AG04450 (cell line): ENCODE results near the gene ARIH2. TPM values are rescaled to one million over a fixed set of nuclear protein-coding genes. Genes with fewer than 3 reads are reported as not detected.

Source experiments
- CTCF ChIA-PET: fragments of 300-600, 350-600 bp; formaldehyde crosslinking; extraction: SDS; loops from one replicate; lab custom pipeline; 2022; ENCODE audit warnings: antibody characterized with exemption, inconsistent platforms; lab: Charles Lee
- POLR2A ChIA-PET: fragments of 350-600 bp; formaldehyde crosslinking; extraction: SDS; loops from one replicate; lab custom pipeline; 2021; ENCODE audit warnings: antibody characterized with exemption, inconsistent platforms; lab: Yijun Ruan, JAX
- DNase-seq: peaks from one replicate; pipeline ENCODE4 v3.0.0-alpha.2; 2011; ENCODE audit warnings: low read depth, low spot score
- H3K27ac ChIP-seq: one replicate; pipeline ENCODE4 v1.5.1; 2012; ENCODE audit warnings: low read depth, low read length, control low read depth
- H3K27me3 ChIP-seq: one replicate; pipeline ENCODE4 v1.6.0; 2012; ENCODE audit warnings: low read length; ENCODE audit not compliant: control insufficient read depth, insufficient read depth
- H3K4me3 ChIP-seq: 2 replicates; pipeline ENCODE4 v1.5.1; 2011; ENCODE audit warnings: mild to moderate bottlenecking, low read depth, low read length, control low read depth
- H3K9me3 ChIP-seq: 2 replicates; pipeline ENCODE4 v1.5.1; 2012; ENCODE audit warnings: low read length; ENCODE audit not compliant: control insufficient read depth, insufficient read depth
- CTCF ChIP-seq: IDR thresholded peaks from 2 replicates; pipeline ENCODE4 v1.5.1; 2011; ENCODE audit warnings: low read depth, low read length, control low read depth, inconsistent platforms
- polyA plus RNA-seq: library from polyadenylated mRNA; depleted of rRNA; stranded (reverse); fragments of >200 nt; gene quantifications from 2 replicates; pipeline ENCODE4 v1.2.3, GENCODE V29; 2011

The ARIH2 gene
- polyA plus RNA-seq, 1 experiment = 77.5 TPM

- no peak for TF ChIP-seq CTCF
- Histone ChIP-seq H3K9me3 (no peaks in the 10 kb centered on the region), H3K4me3 (no peak overlapping the region), H3K27me3 (no peaks in the 10 kb centered on the region), H3K27ac (no peak overlapping the region)
- CTCF ChIA-PET = no interaction called here
- POLR2A ChIA-PET = no interaction called here
- no peak for DNase-seq
Observed at GRCh38 chr3:48957006-48957705, 38.5 kb downstream of the ARIH2 start.

- Histone ChIP-seq H3K4me3 (no peak overlapping the region), H3K27me3 (no peaks in the 10 kb centered on the region), H3K27ac (no peak overlapping the region), H3K9me3 (no peaks in the 10 kb centered on the region)
- DNase-seq = no peak
- POLR2A ChIA-PET = no interaction called here
- TF ChIP-seq CTCF = no peak
- CTCF ChIA-PET = no interaction called here
Observed at GRCh38 chr3:48960841-48961413, 42.3 kb downstream of the ARIH2 start.

- ChIA-PET POLR2A (no interaction called here), CTCF (no interaction called here)
- no peak for DNase-seq
Observed at GRCh38 chr3:48962340-48962739, 43.7 kb downstream of the ARIH2 start.

GRCh38 chr3:48962939-48963338 is 44.3 kb downstream of the ARIH2 start:
- POLR2A ChIA-PET = no interaction called here
- Histone ChIP-seq H3K27me3 (no peaks in the 10 kb centered on the region), H3K9me3 (no peaks in the 10 kb centered on the region), H3K27ac (no peak overlapping the region), H3K4me3 (no peak overlapping the region)
- CTCF ChIA-PET = no interaction called here
- DNase-seq = no peak
- TF ChIP-seq CTCF = no peak

More at GRCh38 chr3:48962340-48962739, 43.7 kb downstream of the ARIH2 start:
- no peak overlapping the region for H3K4me3 ChIP-seq
- no peaks in the 10 kb centered on the region for H3K9me3 ChIP-seq
- no peak overlapping the region for H3K27ac ChIP-seq
- TF ChIP-seq CTCF = no peak
- H3K27me3 ChIP-seq = no peaks in the 10 kb centered on the region

GRCh38 chr3:48963591-48963990 is 44.9 kb downstream of the ARIH2 start:
- Histone ChIP-seq H3K27me3 (no peaks in the 10 kb centered on the region), H3K9me3 (no peaks in the 10 kb centered on the region), H3K27ac (no peak overlapping the region), H3K4me3 (no peak overlapping the region)
- CTCF ChIA-PET = interaction anchor here (0.6 kb wide), 1 partner anchor 24 kb away, joined by 9 read pairs; no protein-coding TSS in a partner anchor
- POLR2A ChIA-PET = no interaction called here
- no peak for TF ChIP-seq CTCF
- no peak for DNase-seq
